IMR-90 (cell line): ENCODE results near the gene UPK2. TPM values are rescaled to one million over a fixed set of nuclear protein-coding genes. Genes with fewer than 3 reads are reported as not detected.

Source experiments
- ATAC-seq: fragments of 200-7000 bp; cut with Tn5 transposase; 2 replicates; pipeline ENCODE4 v1.9.1; 2020; ENCODE audit warnings: low read depth, mild to moderate bottlenecking, moderate library complexity
- BruUV-seq: library from RNA; stranded (reverse); fragments of 400-500 nt; replicated peaks from 2 replicates; lab custom pipeline; 2021; lab: Mats Ljungman, UMichigan
- CTCF ChIA-PET: fragments of 300-600 bp; formaldehyde crosslinking; extraction: SDS; loops from one replicate; lab custom pipeline; 2021; ENCODE audit warnings: antibody characterized with exemption; lab: Yijun Ruan, JAX
- POLR2A ChIA-PET: fragments of 300-600 bp; sonication (Branson Sonifier 250); formaldehyde crosslinking; loops from one replicate; lab custom pipeline; 2022; ENCODE audit warnings: antibody characterized with exemption; ENCODE audit not compliant: unreplicated experiment; lab: Charles Lee
- DNase-seq: peaks from one replicate; pipeline ENCODE4 v3.0.0; 2013
- H2AFZ ChIP-seq: replicated peaks from 2 replicates; pipeline ENCODE3; 2013; ENCODE audit warnings: low read length, mild to moderate bottlenecking; ENCODE audit not compliant: poor library complexity
- H2AK5ac ChIP-seq: 2 replicates; pipeline ENCODE4 v1.6.1; 2013; ENCODE audit warnings: low read depth, low read length, inconsistent platforms
- H2AK9ac ChIP-seq: replicated peaks from 2 replicates; pipeline ENCODE3; 2013; ENCODE audit warnings: mild to moderate bottlenecking, low read depth, low read length, moderate library complexity; ENCODE audit not compliant: poor library complexity
- H2BK120ac ChIP-seq: 2 replicates; pipeline ENCODE4 v1.6.1; 2013; ENCODE audit warnings: low read depth, low read length, inconsistent platforms
- H2BK15ac ChIP-seq: 3 replicates; pipeline ENCODE4 v1.6.1; 2013; ENCODE audit warnings: low read depth, low read length, inconsistent platforms
- H2BK20ac ChIP-seq: 2 replicates; pipeline ENCODE4 v1.6.1; 2013; ENCODE audit warnings: low read depth, mild to moderate bottlenecking, inconsistent platforms, low read length, moderate library complexity
- H2BK5ac ChIP-seq: 2 replicates; pipeline ENCODE4 v1.6.1; 2013; ENCODE audit warnings: mild to moderate bottlenecking, low read depth, low read length, inconsistent platforms; ENCODE audit not compliant: poor library complexity, severe bottlenecking
- H3K14ac ChIP-seq: replicated peaks from 2 replicates; pipeline ENCODE4 v1.6.1; 2013; ENCODE audit warnings: low read depth, low read length, inconsistent platforms
- H3K18ac ChIP-seq: 2 replicates; pipeline ENCODE4 v1.6.1; 2013; ENCODE audit warnings: low read depth, low read length, control low read depth
- H3K23ac ChIP-seq: 2 replicates; pipeline ENCODE4 v1.6.1; 2013; ENCODE audit warnings: low read depth, low read length, inconsistent platforms
- H3K27ac ChIP-seq: 2 replicates; pipeline ENCODE4 v1.5.1; 2013; ENCODE audit warnings: mild to moderate bottlenecking, control low read depth, low read length; ENCODE audit not compliant: insufficient read depth
- H3K27me3 ChIP-seq: 2 replicates; pipeline ENCODE4 v1.6.1; 2013; ENCODE audit warnings: low read length; ENCODE audit not compliant: control insufficient read depth, insufficient read depth
- H3K36me3 ChIP-seq: 2 replicates; pipeline ENCODE4 v1.6.1; 2013; ENCODE audit warnings: low read length, mixed read lengths; ENCODE audit not compliant: control insufficient read depth, insufficient read depth
- H3K4ac ChIP-seq: 2 replicates; pipeline ENCODE4 v1.6.1; 2013; ENCODE audit warnings: low read depth, low read length, inconsistent platforms
- H3K4me1 ChIP-seq: 2 replicates; pipeline ENCODE4 v1.6.1; 2013; ENCODE audit warnings: low read length, mixed read lengths; ENCODE audit not compliant: control insufficient read depth, insufficient read depth
- H3K4me2 ChIP-seq: 2 replicates; pipeline ENCODE4 v1.6.1; 2013; ENCODE audit warnings: low read depth, mild to moderate bottlenecking, control low read depth, low read length, moderate library complexity
- H3K4me3 ChIP-seq: 2 replicates; pipeline ENCODE4 v1.5.1; 2013; ENCODE audit warnings: low read depth, mild to moderate bottlenecking, control low read depth, low read length, moderate library complexity; ENCODE audit not compliant: insufficient read depth
- H3K56ac ChIP-seq: 2 replicates; pipeline ENCODE4 v1.6.1; 2013; ENCODE audit warnings: low read length, inconsistent platforms; ENCODE audit not compliant: insufficient read depth; ENCODE audit errors: extremely low read depth
- H3K79me1 ChIP-seq, 2 experiments: 2 replicates each; pipeline ENCODE4 v1.6.1; 2013; ENCODE audit warnings: low read length in 2 of 2, inconsistent platforms in 1 of 2, low read depth in 1 of 2
- H3K9ac ChIP-seq: 2 replicates; pipeline ENCODE4 v1.6.1; 2013; ENCODE audit warnings: low read depth, low read length, control low read depth
- H3K9me1 ChIP-seq: 2 replicates; pipeline ENCODE4 v1.6.1; 2013; ENCODE audit warnings: low read length, inconsistent platforms; ENCODE audit not compliant: insufficient read depth
- H3K9me3 ChIP-seq: 2 replicates; pipeline ENCODE4 v1.6.1; 2013; ENCODE audit warnings: low read length; ENCODE audit not compliant: control insufficient read depth, insufficient read depth
- H4K20me1 ChIP-seq: 2 replicates; pipeline ENCODE4 v1.6.1; 2013; ENCODE audit warnings: low read length, inconsistent platforms; ENCODE audit not compliant: insufficient read depth
- H4K5ac ChIP-seq: 2 replicates; pipeline ENCODE4 v1.6.1; 2013; ENCODE audit warnings: mild to moderate bottlenecking, low read depth, low read length, control low read depth
- H4K8ac ChIP-seq, 2 experiments: 2 replicates each; pipeline ENCODE4 v1.6.1; 2013; ENCODE audit warnings: low read depth in 2 of 2, low read length in 2 of 2, control low read depth in 1 of 2, inconsistent platforms in 1 of 2
- H4K91ac ChIP-seq: 2 replicates; pipeline ENCODE4 v1.6.1; 2013; ENCODE audit warnings: low read depth, low read length, inconsistent platforms; ENCODE audit not compliant: insufficient read depth
- BHLHE40 ChIP-seq: fragments of 150-350 bp; IDR thresholded peaks from 2 replicates; pipeline ENCODE4 v1.6.1; 2016; ENCODE audit warnings: mild to moderate bottlenecking, low read depth, low read length
- CEBPB ChIP-seq: IDR thresholded peaks from 2 replicates; pipeline ENCODE4 v1.6.1; 2012; ENCODE audit warnings: low read depth, low read length, improper control_type of control experiment
- CHD1 ChIP-seq: IDR thresholded peaks from 2 replicates; pipeline ENCODE4 v1.6.1; 2012; ENCODE audit warnings: low read depth, low read length, improper control_type of control experiment
- FOS ChIP-seq: fragments of 150-350 bp; IDR thresholded peaks from 2 replicates; pipeline ENCODE4 v1.6.1; 2016; ENCODE audit warnings: low read depth, low read length
- MAFK ChIP-seq: IDR thresholded peaks from 2 replicates; pipeline ENCODE4 v1.6.1; 2012; ENCODE audit warnings: low read depth, low read length, improper control_type of control experiment
- MAZ ChIP-seq: IDR thresholded peaks from 2 replicates; pipeline ENCODE4 v1.6.1; 2012; ENCODE audit warnings: low read depth, mild to moderate bottlenecking, low read length, improper control_type of control experiment, moderate library complexity, borderline replicate concordance
- MXI1 ChIP-seq: IDR thresholded peaks from 2 replicates; pipeline ENCODE4 v1.6.1; 2012; ENCODE audit warnings: low read depth, mild to moderate bottlenecking, low read length, moderate library complexity, borderline replicate concordance
- NFE2L2 ChIP-seq: fragments of 150-350 bp; IDR thresholded peaks from 2 replicates; pipeline ENCODE4 v1.6.1; 2016; ENCODE audit warnings: low read depth, mild to moderate bottlenecking, low read length
- POLR2A ChIP-seq: IDR thresholded peaks from 2 replicates; pipeline ENCODE4 v1.6.1; 2012; ENCODE audit warnings: mild to moderate bottlenecking, low read depth, low read length
- RAD21 ChIP-seq: IDR thresholded peaks from 2 replicates; pipeline ENCODE4 v1.6.1; 2012; ENCODE audit warnings: low read length, improper control_type of control experiment
- RCOR1 ChIP-seq: IDR thresholded peaks from 2 replicates; pipeline ENCODE4 v1.6.1; 2012; ENCODE audit warnings: mild to moderate bottlenecking, low read length, improper control_type of control experiment; ENCODE audit not compliant: insufficient replicate concordance
- RFX5 ChIP-seq: IDR thresholded peaks from 2 replicates; pipeline ENCODE4 v1.8.0; 2012; ENCODE audit warnings: low read depth, mild to moderate bottlenecking, low read length, moderate library complexity
- SMC3 ChIP-seq: fragments of 150-350 bp; IDR thresholded peaks from 2 replicates; pipeline ENCODE4 v1.6.1; 2016; ENCODE audit warnings: low read depth, mild to moderate bottlenecking, antibody characterized with exemption, low read length, moderate library complexity
- WGBS, 2 experiments: methylation state at CpG; one replicate each; pipeline versions ENCODE4 v1.1.5 to v1.1.7; 2013; ENCODE audit warnings: missing lambda C conversion rate in 2 of 2; ENCODE audit not compliant: insufficient read length in 1 of 2; ENCODE audit errors: extremely low coverage in 2 of 2; 5-methylcytosine and 5-hydroxymethylcytosine counted together
- dilution Hi-C: fragments of 300-500 bp; cut with HindIII; formaldehyde crosslinking; loops from one replicate; pipeline ENCODE4 v1.14.3; 2018; ENCODE audit warnings: low sequenced_read_pairs; ENCODE audit not compliant: unreplicated experiment
- in situ Hi-C: fragments of 300-500 bp; cut with MboI; formaldehyde crosslinking; loops from 3 replicates; pipeline ENCODE4 v1.14.3; 2019; ENCODE audit warnings: low sequenced_read_pairs, inconsistent platforms, mixed read lengths
- intact Hi-C: fragments of 100-400 bp; cut with micrococcal nuclease; formaldehyde crosslinking; loops from 2 replicates; pipeline ENCODE4 v1.10.0; 2022
- polyA plus RNA-seq, 3 experiments: library from polyadenylated mRNA; depleted of rRNA; stranded (reverse); fragments of >200 nt; gene quantifications; 2 replicates each; pipeline ENCODE4 v1.2.3, GENCODE V29; 2012; ENCODE audit warnings: low replicate concordance in 1 of 3
- total RNA-seq: library from RNA; depleted of rRNA; stranded (reverse); fragments of >200 nt; gene quantifications from 2 replicates; pipeline ENCODE4 v1.2.3, GENCODE V29; 2012
- TF ChIP-seq, protein P1 (sequence below): fragments of 150-350 bp; IDR thresholded peaks from 2 replicates; pipeline ENCODE4 v1.6.1; 2017; ENCODE audit warnings: mild to moderate bottlenecking, antibody characterized with exemption, low read length, low read depth
- TF ChIP-seq, protein P2 (sequence below): fragments of 150-350 bp; IDR thresholded peaks from 2 replicates; pipeline ENCODE4 v1.6.1; 2016; ENCODE audit warnings: low read depth, mild to moderate bottlenecking, low read length, moderate library complexity, borderline replicate concordance
- TF ChIP-seq, protein P3 (sequence below): conservative IDR thresholded peaks from 2 replicates; pipeline ENCODE4 v1.5.1; 2012; ENCODE audit warnings: mild to moderate bottlenecking, low read depth, low read length, improper control_type of control experiment

The UPK2 gene
- total and polyA plus RNA-seq, 2 of the 4 experiments (the other 2 are of a cell fraction), result 0.26 TPM; not detected in 1

DNA sequence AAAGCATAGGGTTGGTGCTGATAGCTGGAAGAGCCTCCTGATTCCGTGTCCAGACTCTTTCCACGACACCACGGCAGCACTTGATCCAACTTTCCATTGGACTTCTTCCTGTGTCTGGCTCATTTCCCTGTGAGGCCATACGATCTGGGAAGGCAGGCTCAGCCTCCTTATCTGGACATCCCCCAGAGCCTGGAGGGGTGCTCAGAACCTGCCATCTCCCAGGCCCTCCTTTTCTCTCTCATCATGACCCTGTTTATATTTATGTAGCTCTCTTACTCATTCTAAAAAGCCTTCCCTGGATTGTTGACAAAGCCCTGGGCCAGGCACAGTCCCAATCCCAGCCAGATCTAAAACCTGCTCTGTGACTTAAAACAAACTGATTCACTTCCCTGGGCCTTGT lies 22.6 kb upstream of the UPK2 start:
- TF ChIP-seq FOS, result no peak
- no peak for TF ChIP-seq MAFK
- TF ChIP-seq SMC3, result no peak
- TF ChIP-seq, protein P1, sequence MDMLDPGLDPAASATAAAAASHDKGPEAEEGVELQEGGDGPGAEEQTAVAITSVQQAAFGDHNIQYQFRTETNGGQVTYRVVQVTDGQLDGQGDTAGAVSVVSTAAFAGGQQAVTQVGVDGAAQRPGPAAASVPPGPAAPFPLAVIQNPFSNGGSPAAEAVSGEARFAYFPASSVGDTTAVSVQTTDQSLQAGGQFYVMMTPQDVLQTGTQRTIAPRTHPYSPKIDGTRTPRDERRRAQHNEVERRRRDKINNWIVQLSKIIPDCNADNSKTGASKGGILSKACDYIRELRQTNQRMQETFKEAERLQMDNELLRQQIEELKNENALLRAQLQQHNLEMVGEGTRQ, result no peak
- TF ChIP-seq NFE2L2, result no peak
- TF ChIP-seq, protein P2, sequence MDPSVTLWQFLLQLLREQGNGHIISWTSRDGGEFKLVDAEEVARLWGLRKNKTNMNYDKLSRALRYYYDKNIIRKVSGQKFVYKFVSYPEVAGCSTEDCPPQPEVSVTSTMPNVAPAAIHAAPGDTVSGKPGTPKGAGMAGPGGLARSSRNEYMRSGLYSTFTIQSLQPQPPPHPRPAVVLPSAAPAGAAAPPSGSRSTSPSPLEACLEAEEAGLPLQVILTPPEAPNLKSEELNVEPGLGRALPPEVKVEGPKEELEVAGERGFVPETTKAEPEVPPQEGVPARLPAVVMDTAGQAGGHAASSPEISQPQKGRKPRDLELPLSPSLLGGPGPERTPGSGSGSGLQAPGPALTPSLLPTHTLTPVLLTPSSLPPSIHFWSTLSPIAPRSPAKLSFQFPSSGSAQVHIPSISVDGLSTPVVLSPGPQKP, result no peak
- TF ChIP-seq RAD21, result no peak
- no peak for TF ChIP-seq POLR2A
- no peak for TF ChIP-seq BHLHE40
- no peak for TF ChIP-seq CHD1
- TF ChIP-seq, protein P3, sequence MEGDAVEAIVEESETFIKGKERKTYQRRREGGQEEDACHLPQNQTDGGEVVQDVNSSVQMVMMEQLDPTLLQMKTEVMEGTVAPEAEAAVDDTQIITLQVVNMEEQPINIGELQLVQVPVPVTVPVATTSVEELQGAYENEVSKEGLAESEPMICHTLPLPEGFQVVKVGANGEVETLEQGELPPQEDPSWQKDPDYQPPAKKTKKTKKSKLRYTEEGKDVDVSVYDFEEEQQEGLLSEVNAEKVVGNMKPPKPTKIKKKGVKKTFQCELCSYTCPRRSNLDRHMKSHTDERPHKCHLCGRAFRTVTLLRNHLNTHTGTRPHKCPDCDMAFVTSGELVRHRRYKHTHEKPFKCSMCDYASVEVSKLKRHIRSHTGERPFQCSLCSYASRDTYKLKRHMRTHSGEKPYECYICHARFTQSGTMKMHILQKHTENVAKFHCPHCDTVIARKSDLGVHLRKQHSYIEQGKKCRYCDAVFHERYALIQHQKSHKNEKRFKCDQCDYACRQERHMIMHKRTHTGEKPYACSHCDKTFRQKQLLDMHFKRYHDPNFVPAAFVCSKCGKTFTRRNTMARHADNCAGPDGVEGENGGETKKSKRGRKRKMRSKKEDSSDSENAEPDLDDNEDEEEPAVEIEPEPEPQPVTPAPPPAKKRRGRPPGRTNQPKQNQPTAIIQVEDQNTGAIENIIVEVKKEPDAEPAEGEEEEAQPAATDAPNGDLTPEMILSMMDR, result no peak
- TF ChIP-seq RCOR1, result no peak
- TF ChIP-seq CEBPB, result no peak
- TF ChIP-seq MXI1, result no peak
- no peak for TF ChIP-seq MAZ
- TF ChIP-seq RFX5, result no peak
- Histone ChIP-seq H2BK5ac (no peak overlapping the region), H3K9ac (no peak overlapping the region), H3K36me3 (no peaks in the 10 kb centered on the region), H4K20me1 (peaks cover under 1% of the 10 kb centered on the region), H3K79me1 (peaks cover 0 to 6% of the 10 kb centered on the region in 2 experiments; a peak in 2 of 4 replicates), H3K56ac (no peak overlapping the region), H2AK5ac (no peak overlapping the region), H4K8ac (no peak overlapping the region), H2BK20ac (no peak overlapping the region), H3K4me1 (peaks cover 5% of the 10 kb centered on the region; the same call in 1 of the 2 replicates), H3K23ac (no peak overlapping the region), H2BK15ac (no peak overlapping the region), H4K91ac (no peak overlapping the region), H2AFZ (peak overlapping the region; percentile 33), H3K4me3 (no peak overlapping the region), H3K9me1 (peaks cover under 1% of the 10 kb centered on the region), H4K5ac (no peak overlapping the region), H3K27me3 (no peaks in the 10 kb centered on the region), H2AK9ac (no peak overlapping the region), H3K4ac (peak overlapping the region; percentile 29; the same call in 1 of the 2 replicates), H2BK120ac (no peak overlapping the region), H3K14ac (no peak overlapping the region), H3K27ac (no peak overlapping the region), H3K9me3 (no peaks in the 10 kb centered on the region), H3K4me2 (no peak overlapping the region), H3K18ac (no peak overlapping the region)
- CTCF ChIA-PET, result interaction anchor here (1.1 to 1.3 kb wide), 2 partner anchors 23 to 244 kb away, joined by 3 read pairs; no protein-coding TSS in a partner anchor
- WGBS, 2 experiments, result no CpG with 5 or more reads among the region's 4 CpGs
- in situ Hi-C loops, result no loop called here
- no peak for ATAC-seq
- intact Hi-C loops, result no loop called here
- POLR2A ChIA-PET, result interaction anchor here (1.5 kb wide), 1 partner anchor 24 kb away, joined by 10 read pairs; no protein-coding TSS in a partner anchor
- BruUV-seq, result no TSS peak
- peak; percentile 16 for DNase-seq
- dilution Hi-C loops, result no loop called here
